Brain microvascular endothelial cell (primary cell): ENCODE measurements around the gene FAM200C.
A peak's percentile ranks its signal among the peaks of the same experiment; 100 is the strongest.

ENCODE experiments used
- DNase-seq: peaks from one replicate; pipeline ENCODE4 v3.0.0-alpha.2; 2020
- H3K27ac ChIP-seq: fragments of 250-450 bp; sonication (Bioruptor Pico); 2 replicates; pipeline ENCODE4 v1.5.1; 2020; ENCODE audit warnings: mild to moderate bottlenecking, moderate library complexity
- H3K27me3 ChIP-seq: fragments of 250-450 bp; sonication (Bioruptor Pico); replicated peaks from 2 replicates; pipeline ENCODE4 v1.5.1; 2020; ENCODE audit warnings: mild to moderate bottlenecking
- H3K36me3 ChIP-seq: fragments of 250-450 bp; sonication (Bioruptor Pico); replicated peaks from 2 replicates; pipeline ENCODE4 v1.5.1; 2020; ENCODE audit warnings: mild to moderate bottlenecking
- H3K4me3 ChIP-seq: 2 replicates; pipeline ENCODE4 v1.5.1; 2011; ENCODE audit warnings: low read depth, mild to moderate bottlenecking, control low read depth, low read length, moderate library complexity
- CTCF ChIP-seq: IDR thresholded peaks from 2 replicates; pipeline ENCODE4 v1.5.1; 2011; ENCODE audit warnings: low read depth, mild to moderate bottlenecking, moderate library complexity, low read length, control low read depth, inconsistent platforms; ENCODE audit errors: missing control alignments
- in situ Hi-C: cut with HindIII; loops from 2 replicates; pipeline ENCODE4 v1.10.0; 2017; ENCODE audit warnings: low sequenced_read_pairs, low pct_ligation_motif_present

The FAM200C gene

DNA sequence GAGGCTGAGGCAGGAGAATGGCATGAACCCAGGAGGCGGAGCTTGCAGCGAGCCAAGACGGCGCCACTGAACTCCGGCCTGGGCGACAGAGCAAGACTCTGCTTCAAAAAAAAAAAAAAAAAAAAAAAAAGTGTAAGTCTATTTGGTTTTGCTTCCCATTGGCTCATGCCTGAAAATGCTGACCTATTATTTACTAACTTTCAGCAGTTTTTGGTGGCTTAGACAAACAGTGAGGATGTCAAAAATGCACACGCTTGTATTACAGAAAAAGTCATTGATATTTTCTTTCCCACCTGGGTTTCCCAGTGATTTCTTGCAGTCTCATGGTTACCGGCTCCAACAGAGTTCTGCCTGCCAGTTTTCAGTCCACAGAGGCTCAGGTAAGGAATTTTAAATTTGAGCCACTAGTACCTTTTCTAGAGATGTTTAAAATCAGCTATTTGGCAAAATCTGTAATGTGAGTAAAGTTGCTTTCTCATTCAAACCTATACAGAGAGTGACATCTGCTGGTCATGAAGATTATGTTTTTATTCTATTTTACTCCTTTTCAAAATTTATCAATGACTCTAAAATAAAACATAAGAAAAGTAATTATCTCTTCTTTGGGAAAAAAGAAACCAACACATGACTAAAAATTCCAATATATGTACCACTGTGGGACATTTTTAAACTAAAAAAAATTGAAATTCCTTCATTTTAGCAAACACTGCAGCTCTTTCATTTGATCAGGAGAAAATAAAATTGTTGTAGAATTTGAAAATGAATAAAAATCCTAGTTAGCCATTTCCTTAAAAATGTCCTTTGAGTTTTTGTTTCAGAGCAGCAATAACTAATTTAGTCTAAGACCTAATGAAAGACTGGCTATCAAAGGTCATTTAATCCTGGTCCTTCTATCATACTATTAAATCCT, 8.8 kb downstream of the FAM200C start:
- no peaks in the 10 kb centered on the region for H3K27me3 ChIP-seq
- peak; percentile 36 for TF ChIP-seq CTCF
- H3K36me3 ChIP-seq: no peaks in the 10 kb centered on the region
- no peak overlapping the region for H3K4me3 ChIP-seq
- no peak overlapping the region for H3K27ac ChIP-seq
- DNase-seq: no peak
- in situ Hi-C loops: no loop called here

GRCh38 chr5:160387445-160387844, 12.4 kb downstream of the FAM200C start:
- H3K27me3 ChIP-seq: no peaks in the 10 kb centered on the region
- no peak for TF ChIP-seq CTCF
- no peak for DNase-seq
- H3K4me3 ChIP-seq: no peak overlapping the region
- no peak overlapping the region for H3K27ac ChIP-seq
- H3K36me3 ChIP-seq: no peaks in the 10 kb centered on the region
- in situ Hi-C loops: no loop called here

- DNase-seq: no peak
- Histone ChIP-seq H3K36me3 (no peaks in the 10 kb centered on the region), H3K27me3 (no peaks in the 10 kb centered on the region), H3K4me3 (no peak overlapping the region), H3K27ac (no peak overlapping the region)
- TF ChIP-seq CTCF: no peak
- in situ Hi-C loops: no loop called here
These were observed 14.4 kb downstream of the FAM200C start for GRCh38 chr5:160385496-160385895.

GRCh38 chr5:160384681-160385080, 15.2 kb downstream of the FAM200C start:
- Histone ChIP-seq H3K4me3 (no peak overlapping the region), H3K36me3 (no peaks in the 10 kb centered on the region), H3K27me3 (no peaks in the 10 kb centered on the region), H3K27ac (no peak overlapping the region)
- no peak for DNase-seq
- TF ChIP-seq CTCF: no peak
- in situ Hi-C loops: no loop called here

GRCh38 chr5:160382346-160382745, 17.5 kb downstream of the FAM200C start:
- in situ Hi-C loops: no loop called here
- Histone ChIP-seq H3K36me3 (no peaks in the 10 kb centered on the region), H3K27me3 (no peaks in the 10 kb centered on the region), H3K27ac (no peak overlapping the region), H3K4me3 (no peak overlapping the region)
- TF ChIP-seq CTCF: no peak
- DNase-seq: no peak

- no peak for DNase-seq
- no peak overlapping the region for H3K27ac ChIP-seq
These were observed 19.8 kb downstream of the FAM200C start for GRCh38 chr5:160380041-160380440.

More at GRCh38 chr5:160380041-160380440, 19.8 kb downstream of the FAM200C start:
- Histone ChIP-seq H3K4me3 (no peak overlapping the region), H3K27me3 (no peaks in the 10 kb centered on the region), H3K36me3 (no peaks in the 10 kb centered on the region)
- no peak for TF ChIP-seq CTCF
- in situ Hi-C loops: no loop called here
